ENCODE measurements around the gene PDZRN3. TPM values are rescaled to one million over a fixed set of nuclear protein-coding genes. Genes with fewer than 3 reads are reported as not detected.

The PDZRN3 gene
- total and polyA plus RNA-seq, 2 donors (not counting 3 experiments of a cell fraction or from before 2014, with no cell fraction given), result not detected

DNA sequence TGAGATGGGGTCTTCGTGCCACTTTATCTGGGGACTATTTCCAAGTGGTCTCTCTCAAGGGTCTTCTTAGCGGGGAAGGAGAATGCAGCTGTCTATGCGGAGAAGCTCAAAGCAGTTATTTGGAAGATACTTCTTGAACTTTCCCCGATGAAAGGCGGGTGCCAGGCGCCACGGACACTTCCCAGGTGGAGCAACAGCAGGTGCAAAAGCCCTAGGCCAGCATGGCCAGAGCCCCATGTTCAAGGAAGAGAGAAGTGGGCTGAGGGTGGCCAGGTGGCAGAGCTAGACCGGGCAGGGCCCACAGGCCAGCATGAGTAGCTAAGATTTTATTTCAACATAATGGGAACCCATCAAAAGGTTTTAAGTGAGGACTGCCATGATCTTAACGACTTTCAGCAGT, 232.8 kb downstream of the PDZRN3 start:
- intact Hi-C loops (cut with micrococcal nuclease) (no loop called here), dilution Hi-C loops (cut with MboI; ENCODE audit: extremely low pct_ligation_motif_present, low sequenced_read_pairs) (no loop called here)
- H3K9me3 ChIP-seq (replicated peaks; ENCODE audit: control insufficient read depth, insufficient read depth, low read length), result no peaks in the 10 kb centered on the region
- H3K27me3 ChIP-seq (ENCODE audit: control insufficient read depth in 2 of 2, insufficient read depth in 2 of 2, low read length in 2 of 2), result no peaks in the 10 kb centered on the region
- H3K4me1 ChIP-seq (ENCODE audit: control insufficient read depth, extremely low read depth, insufficient read depth, low read length), result no peaks in the 10 kb centered on the region
- H3K4me3 ChIP-seq (replicated peaks in 1 of 3; ENCODE audit: insufficient read depth in 1 of 3, low read depth in 1 of 3, low read length in 3 of 3), result no peak overlapping the region
- H3K9me1 ChIP-seq (replicated peaks; ENCODE audit: control insufficient read depth, extremely low read depth, insufficient read depth, low read length), result no peaks in the 10 kb centered on the region
- H4K20me1 ChIP-seq (replicated peaks; ENCODE audit: control insufficient read depth, extremely low read depth, insufficient read depth, low read length), result no peaks in the 10 kb centered on the region
- H3K36me3 ChIP-seq (ENCODE audit: control insufficient read depth in 2 of 2, extremely low read depth in 1 of 2, insufficient read depth in 2 of 2, low read length in 2 of 2), result no peaks in the 10 kb centered on the region
- H3K9ac ChIP-seq (replicated peaks; ENCODE audit: extremely low read depth, insufficient read depth, low read length), result no peak overlapping the region
- no peak overlapping the region for H3K4me2 ChIP-seq (ENCODE audit: insufficient read depth, low read length)
- H3K79me2 ChIP-seq (ENCODE audit: control insufficient read depth, insufficient read depth, low read length), result no peaks in the 10 kb centered on the region
- H2AFZ ChIP-seq (ENCODE audit: low read depth, low read length), result no peak overlapping the region
- ChIA-PET POLR2A (no interaction called here), CTCF (no interaction called here)
- no peak for FAIRE-seq
- TF ChIP-seq, protein P1, sequence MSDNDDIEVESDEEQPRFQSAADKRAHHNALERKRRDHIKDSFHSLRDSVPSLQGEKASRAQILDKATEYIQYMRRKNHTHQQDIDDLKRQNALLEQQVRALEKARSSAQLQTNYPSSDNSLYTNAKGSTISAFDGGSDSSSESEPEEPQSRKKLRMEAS (IDR thresholded peaks at IDR 0.05; ENCODE audit: insufficient read depth, insufficient read length), result no peak
- no peak for TF ChIP-seq GATA2 (IDR thresholded peaks at IDR 0.05; ENCODE audit: insufficient read depth, insufficient read length, low read depth, low read length)
- no peak for TF ChIP-seq EZH2 (IDR thresholded peaks at IDR 0.05; ENCODE audit: borderline replicate concordance, low read depth, low read length, severe bottlenecking)
- TF ChIP-seq, protein P2, sequence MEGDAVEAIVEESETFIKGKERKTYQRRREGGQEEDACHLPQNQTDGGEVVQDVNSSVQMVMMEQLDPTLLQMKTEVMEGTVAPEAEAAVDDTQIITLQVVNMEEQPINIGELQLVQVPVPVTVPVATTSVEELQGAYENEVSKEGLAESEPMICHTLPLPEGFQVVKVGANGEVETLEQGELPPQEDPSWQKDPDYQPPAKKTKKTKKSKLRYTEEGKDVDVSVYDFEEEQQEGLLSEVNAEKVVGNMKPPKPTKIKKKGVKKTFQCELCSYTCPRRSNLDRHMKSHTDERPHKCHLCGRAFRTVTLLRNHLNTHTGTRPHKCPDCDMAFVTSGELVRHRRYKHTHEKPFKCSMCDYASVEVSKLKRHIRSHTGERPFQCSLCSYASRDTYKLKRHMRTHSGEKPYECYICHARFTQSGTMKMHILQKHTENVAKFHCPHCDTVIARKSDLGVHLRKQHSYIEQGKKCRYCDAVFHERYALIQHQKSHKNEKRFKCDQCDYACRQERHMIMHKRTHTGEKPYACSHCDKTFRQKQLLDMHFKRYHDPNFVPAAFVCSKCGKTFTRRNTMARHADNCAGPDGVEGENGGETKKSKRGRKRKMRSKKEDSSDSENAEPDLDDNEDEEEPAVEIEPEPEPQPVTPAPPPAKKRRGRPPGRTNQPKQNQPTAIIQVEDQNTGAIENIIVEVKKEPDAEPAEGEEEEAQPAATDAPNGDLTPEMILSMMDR (IDR thresholded peaks at IDR 0.05; ENCODE audit: extremely low read depth in 1 of 2, insufficient read depth in 1 of 2, low read depth in 1 of 2, low read length in 2 of 2), result no peak
- no peak for TF ChIP-seq POLR2AphosphoS5 (IDR thresholded peaks at IDR 0.05; ENCODE audit: insufficient read depth, low read depth, low read length)
- no peak for TF ChIP-seq MYC (IDR thresholded peaks at IDR 0.05; ENCODE audit: low read depth, low read length)
- no peak for TF ChIP-seq POLR2A (IDR thresholded peaks at IDR 0.05; ENCODE audit: low read depth, low read length)
- no peak for TF ChIP-seq JUN (IDR thresholded peaks at IDR 0.05; ENCODE audit: borderline replicate concordance, insufficient read depth, insufficient read length, low read depth)
- no peak for TF ChIP-seq FOS (IDR thresholded peaks at IDR 0.05; ENCODE audit: borderline replicate concordance, insufficient read depth, low read length)
- H3K27ac ChIP-seq (ENCODE audit: insufficient read depth, low read depth, low read length), result no peak overlapping the region
- no peak for DNase-seq (ENCODE audit: low read depth, low spot score)
- BruUV-seq (replicated peaks), result no TSS peak
